GM12891 (cell line): Measurements from ENCODE around the gene CDH13.

ENCODE experiments used
- PAX5 ChIP-seq: IDR thresholded peaks from 2 replicates; pipeline ENCODE4 v1.6.1; 2011; ENCODE audit warnings: low read length, moderate library complexity, mild to moderate bottlenecking; ENCODE audit not compliant: insufficient read depth, severe bottlenecking
- POLR2A ChIP-seq: IDR thresholded peaks from 2 replicates; pipeline ENCODE4 v1.6.1; 2011; ENCODE audit warnings: low read depth, low read length, control low read depth
- POLR2AphosphoS5 ChIP-seq: IDR thresholded peaks from 2 replicates; pipeline ENCODE4 v1.6.1; 2011; ENCODE audit warnings: low read depth, low read length, control low read depth
- POU2F2 ChIP-seq: IDR thresholded peaks from 2 replicates; pipeline ENCODE4 v1.6.1; 2011; ENCODE audit warnings: low read depth, mild to moderate bottlenecking, control low read depth, low read length, moderate library complexity
- SPI1 ChIP-seq: IDR thresholded peaks from 2 replicates; pipeline ENCODE4 v1.6.1; 2011; ENCODE audit warnings: low read depth, low read length, control low read depth
- TAF1 ChIP-seq: IDR thresholded peaks from 2 replicates; pipeline ENCODE4 v1.6.1; 2011; ENCODE audit warnings: low read depth, low read length, control low read depth

DNA sequence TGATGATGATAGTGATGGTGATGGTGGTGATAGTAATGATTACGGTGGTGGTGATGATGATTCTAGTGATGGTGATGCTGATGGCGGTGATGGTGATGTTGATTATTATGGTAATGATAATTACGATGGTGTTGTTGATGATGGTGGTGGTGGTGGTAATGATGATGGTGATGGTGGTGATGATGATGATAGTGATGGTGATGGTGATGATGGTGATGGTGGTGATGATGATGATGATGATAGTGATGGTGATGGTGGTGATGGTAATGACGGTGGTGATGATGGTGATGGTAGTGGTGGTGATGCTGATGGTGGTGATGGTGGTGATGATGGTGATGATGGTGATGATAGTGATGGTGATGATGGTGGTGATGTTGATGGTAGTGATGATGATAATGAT is 370.0 kb downstream of the CDH13 start:
- TF ChIP-seq POLR2AphosphoS5: no peak
- TF ChIP-seq SPI1: no peak
- TF ChIP-seq POLR2A: no peak
- TF ChIP-seq TAF1: no peak
- no peak for TF ChIP-seq PAX5
- no peak for TF ChIP-seq POU2F2
